HAP-1 (cell line): ENCODE measurements around the gene DCBLD1.

Experiments used
- DNase-seq, 2 experiments: peaks; one replicate each; pipeline ENCODE4 v3.0.0-alpha.2; 2016 to 2020; ENCODE audit warnings: low spot score in 2 of 2
- H3K27me3 ChIP-seq: fragments of 250-450 bp; sonication (Bioruptor Pico); 2 replicates; pipeline ENCODE4 v1.5.1; 2020; ENCODE audit warnings: low read depth, mild to moderate bottlenecking, moderate library complexity
- H3K36me3 ChIP-seq: fragments of 250-450 bp; sonication (Bioruptor Pico); replicated peaks from 2 replicates; pipeline ENCODE4 v1.5.1; 2020; ENCODE audit warnings: mild to moderate bottlenecking
- H3K4me1 ChIP-seq: fragments of 250-450 bp; sonication (Bioruptor Pico); 2 replicates; pipeline ENCODE4 v1.5.1; 2020; ENCODE audit warnings: mild to moderate bottlenecking
- H3K4me3 ChIP-seq: fragments of 250-450 bp; sonication (Bioruptor Pico); 2 replicates; pipeline ENCODE4 v1.5.1; 2020; ENCODE audit warnings: mild to moderate bottlenecking, moderate library complexity
- H3K9me3 ChIP-seq: fragments of 250-450 bp; sonication (Bioruptor Pico); 2 replicates; pipeline ENCODE4 v1.5.1; 2020; ENCODE audit warnings: mild to moderate bottlenecking, moderate library complexity
- in situ Hi-C: fragments of 300-500 bp; cut with MboI; formaldehyde crosslinking; loops from 3 replicates; pipeline ENCODE4 v1.14.3; 2020; ENCODE audit warnings: low sequenced_read_pairs, inconsistent platforms, mixed read lengths

Gene DCBLD1

GRCh38 chr6:117550618-117551242 lies 68.3 kb downstream of the DCBLD1 start:
- H3K4me1 ChIP-seq: peaks cover 13% of the 10 kb centered on the region
- no peaks in the 10 kb centered on the region for H3K27me3 ChIP-seq
- no peak overlapping the region for H3K4me3 ChIP-seq
- H3K36me3 ChIP-seq: peaks cover 11% of the 10 kb centered on the region
- no peaks in the 10 kb centered on the region for H3K9me3 ChIP-seq
- in situ Hi-C loops: loop anchor here (5.0 kb wide), 1 partner anchor 98 kb away; no protein-coding TSS in a partner anchor
- no peak for DNase-seq

GRCh38 chr6:117552618-117553017 lies 70.1 kb downstream of the DCBLD1 start:
- in situ Hi-C loops: loop anchor here (5.0 kb wide), 1 partner anchor 100 kb away; no protein-coding TSS in a partner anchor
- H3K36me3 ChIP-seq: 0 out of 2 replicates have a peak, but pooled peaks cover 4% of the 10 kb centered on the region

GRCh38 chr6:117553142-117553541 lies 70.7 kb downstream of the DCBLD1 start:
- Histone ChIP-seq H3K9me3 (no peaks in the 10 kb centered on the region), H3K36me3 (0 out of 2 replicates have a peak, but pooled peaks cover 3% of the 10 kb centered on the region), H3K27me3 (no peaks in the 10 kb centered on the region), H3K4me1 (peaks cover 13% of the 10 kb centered on the region), H3K4me3 (no peak overlapping the region)
- DNase-seq: no peak
- in situ Hi-C loops: loop anchor here (5.0 kb wide), 1 partner anchor 101 kb away; no protein-coding TSS in a partner anchor

More at GRCh38 chr6:117552618-117553017, 70.1 kb downstream of the DCBLD1 start:
- Histone ChIP-seq H3K4me1 (peaks cover 13% of the 10 kb centered on the region), H3K4me3 (no peak overlapping the region), H3K9me3 (no peaks in the 10 kb centered on the region), H3K27me3 (no peaks in the 10 kb centered on the region)
- DNase-seq: no peak

- no peaks in the 10 kb centered on the region for H3K27me3 ChIP-seq
- H3K4me1 ChIP-seq: peaks cover 11% of the 10 kb centered on the region
- in situ Hi-C loops: no loop called here
- no peak for DNase-seq
- H3K4me3 ChIP-seq: no peak overlapping the region
- no peaks in the 10 kb centered on the region for H3K9me3 ChIP-seq
- peaks cover under 1% of the 10 kb centered on the region for H3K36me3 ChIP-seq
Observed at GRCh38 chr6:117555262-117555849, 72.9 kb downstream of the DCBLD1 start.

- in situ Hi-C loops: no loop called here
- peak in 1 of 2 experiments; percentile 67 for DNase-seq
- no peak overlapping the region for H3K4me3 ChIP-seq
- H3K36me3 ChIP-seq: peaks cover 5% of the 10 kb centered on the region
- no peaks in the 10 kb centered on the region for H3K9me3 ChIP-seq
- H3K4me1 ChIP-seq: peaks cover 11% of the 10 kb centered on the region
- H3K27me3 ChIP-seq: no peaks in the 10 kb centered on the region
Observed at GRCh38 chr6:117555882-117556498, 73.5 kb downstream of the DCBLD1 start.

- Histone ChIP-seq H3K27me3 (no peaks in the 10 kb centered on the region), H3K36me3 (peaks cover 22% of the 10 kb centered on the region), H3K9me3 (no peaks in the 10 kb centered on the region), H3K4me3 (no peak overlapping the region), H3K4me1 (peaks cover 11% of the 10 kb centered on the region)
- no peak for DNase-seq
- in situ Hi-C loops: no loop called here
Observed at GRCh38 chr6:117557951-117558350, 75.5 kb downstream of the DCBLD1 start.

GRCh38 chr6:117558818-117559217 lies 76.3 kb downstream of the DCBLD1 start:
- in situ Hi-C loops: no loop called here
- Histone ChIP-seq H3K9me3 (no peaks in the 10 kb centered on the region), H3K27me3 (no peaks in the 10 kb centered on the region), H3K4me1 (peaks cover 4% of the 10 kb centered on the region), H3K4me3 (no peak overlapping the region), H3K36me3 (peaks cover 22% of the 10 kb centered on the region)
- DNase-seq: no peak

- Histone ChIP-seq H3K36me3 (peaks cover 22% of the 10 kb centered on the region), H3K4me3 (no peak overlapping the region), H3K27me3 (no peaks in the 10 kb centered on the region), H3K4me1 (no peaks in the 10 kb centered on the region; the same call in 1 of the 2 replicates), H3K9me3 (no peaks in the 10 kb centered on the region)
- in situ Hi-C loops: no loop called here
- no peak for DNase-seq
Observed at GRCh38 chr6:117559299-117559698, 76.8 kb downstream of the DCBLD1 start.

GRCh38 chr6:117561128-117561527 lies 78.7 kb downstream of the DCBLD1 start:
- Histone ChIP-seq H3K9me3 (no peaks in the 10 kb centered on the region), H3K4me1 (no peaks in the 10 kb centered on the region), H3K36me3 (peaks cover 38% of the 10 kb centered on the region), H3K27me3 (no peaks in the 10 kb centered on the region), H3K4me3 (no peak overlapping the region)
- in situ Hi-C loops: no loop called here
- DNase-seq: no peak

GRCh38 chr6:117564681-117565080 lies 82.2 kb downstream of the DCBLD1 start:
- Histone ChIP-seq H3K27me3 (no peaks in the 10 kb centered on the region), H3K9me3 (no peaks in the 10 kb centered on the region), H3K4me1 (no peaks in the 10 kb centered on the region), H3K4me3 (no peak overlapping the region), H3K36me3 (peaks cover 61% of the 10 kb centered on the region)
- in situ Hi-C loops: no loop called here
- DNase-seq: no peak

GRCh38 chr6:117568247-117568646 lies 85.8 kb downstream of the DCBLD1 start:
- H3K9me3 ChIP-seq: no peaks in the 10 kb centered on the region
- H3K36me3 ChIP-seq: peaks cover 46% of the 10 kb centered on the region
- no peaks in the 10 kb centered on the region for H3K27me3 ChIP-seq
- in situ Hi-C loops: no loop called here
- no peak overlapping the region for H3K4me3 ChIP-seq
- peaks cover 10% of the 10 kb centered on the region for H3K4me1 ChIP-seq
- DNase-seq: no peak

GRCh38 chr6:117568831-117569410 lies 86.4 kb downstream of the DCBLD1 start:
- DNase-seq: no peak
- Histone ChIP-seq H3K4me1 (peaks cover 15% of the 10 kb centered on the region), H3K36me3 (peaks cover 46% of the 10 kb centered on the region), H3K9me3 (no peaks in the 10 kb centered on the region), H3K27me3 (no peaks in the 10 kb centered on the region), H3K4me3 (no peak overlapping the region)
- in situ Hi-C loops: no loop called here

GRCh38 chr6:117573006-117573680 lies 90.7 kb downstream of the DCBLD1 start:
- peaks cover 15% of the 10 kb centered on the region for H3K4me1 ChIP-seq
- peak; percentile 71 to 82 for DNase-seq
- in situ Hi-C loops: no loop called here
- H3K4me3 ChIP-seq: no peak overlapping the region
- H3K9me3 ChIP-seq: no peaks in the 10 kb centered on the region
- H3K36me3 ChIP-seq: peaks cover 24% of the 10 kb centered on the region
- H3K27me3 ChIP-seq: no peaks in the 10 kb centered on the region
